ENCODE measurements around the gene MRPS7.

The MRPS7 gene

DNA sequence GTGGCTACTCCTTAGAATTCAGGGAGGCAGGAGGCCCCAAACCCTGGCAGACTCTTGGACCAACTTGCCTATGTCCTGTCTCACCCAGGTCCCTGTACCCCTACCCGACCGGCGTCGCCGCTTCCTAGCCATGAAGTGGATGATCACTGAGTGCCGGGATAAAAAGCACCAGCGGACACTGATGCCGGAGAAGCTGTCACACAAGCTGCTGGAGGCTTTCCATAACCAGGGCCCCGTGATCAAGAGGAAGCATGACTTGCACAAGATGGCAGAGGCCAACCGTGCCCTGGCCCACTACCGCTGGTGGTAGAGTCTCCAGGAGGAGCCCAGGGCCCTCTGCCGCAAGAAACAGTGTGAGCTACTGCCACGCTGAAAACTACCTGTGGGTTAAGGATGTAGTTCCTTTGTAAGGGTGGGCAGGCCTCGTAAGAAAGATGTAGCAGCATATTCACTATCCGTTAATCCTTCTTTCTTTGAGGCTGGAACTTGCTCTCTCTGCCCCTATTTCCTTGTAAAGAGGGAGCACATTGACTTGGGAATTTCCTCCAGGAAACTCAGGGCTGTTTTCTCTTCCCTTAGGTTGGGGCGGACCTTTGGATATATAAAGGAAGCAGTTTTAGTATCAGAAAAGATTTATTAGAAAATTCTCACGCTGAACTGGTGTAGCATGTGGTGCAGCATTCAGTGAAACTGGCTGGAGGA lies 4.1 kb downstream of the MRPS7 start:
- ChIA-PET CTCF (interaction anchor here (0.6 to 2.0 kb wide), 5 partner anchors 25 to 580 kb away, joined by 3 to 8 read pairs (median 3); no protein-coding TSS in a partner anchor), POLR2A (interaction anchor here (0.6 kb wide), 1 partner anchor 84 kb away, joined by 5 read pairs; no protein-coding TSS in a partner anchor)
- TF ChIP-seq, protein P1, sequence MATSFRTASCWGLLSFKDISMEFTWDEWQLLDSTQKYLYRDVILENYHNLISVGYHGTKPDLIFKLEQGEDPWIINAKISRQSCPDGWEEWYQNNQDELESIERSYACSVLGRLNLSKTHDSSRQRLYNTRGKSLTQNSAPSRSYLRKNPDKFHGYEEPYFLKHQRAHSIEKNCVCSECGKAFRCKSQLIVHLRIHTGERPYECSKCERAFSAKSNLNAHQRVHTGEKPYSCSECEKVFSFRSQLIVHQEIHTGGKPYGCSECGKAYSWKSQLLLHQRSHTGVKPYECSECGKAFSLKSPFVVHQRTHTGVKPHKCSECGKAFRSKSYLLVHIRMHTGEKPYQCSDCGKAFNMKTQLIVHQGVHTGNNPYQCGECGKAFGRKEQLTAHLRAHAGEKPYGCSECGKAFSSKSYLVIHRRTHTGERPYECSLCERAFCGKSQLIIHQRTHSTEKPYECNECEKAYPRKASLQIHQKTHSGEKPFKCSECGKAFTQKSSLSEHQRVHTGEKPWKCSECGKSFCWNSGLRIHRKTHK (tag by site-specific recombination; IDR thresholded peaks at IDR 0.05), result no peak
- TF ChIP-seq SP7 (tag by site-specific recombination; IDR thresholded peaks at IDR 0.05), result no peak
- TF ChIP-seq REST (tag by site-specific recombination; IDR thresholded peaks at IDR 0.05), result no peak
- no peak for TF ChIP-seq ZBTB1 (tag by site-specific recombination; IDR thresholded peaks at IDR 0.05)
- TF ChIP-seq ZNF623 (tag by site-specific recombination; IDR thresholded peaks at IDR 0.05), result no peak
- TF ChIP-seq, protein P2, sequence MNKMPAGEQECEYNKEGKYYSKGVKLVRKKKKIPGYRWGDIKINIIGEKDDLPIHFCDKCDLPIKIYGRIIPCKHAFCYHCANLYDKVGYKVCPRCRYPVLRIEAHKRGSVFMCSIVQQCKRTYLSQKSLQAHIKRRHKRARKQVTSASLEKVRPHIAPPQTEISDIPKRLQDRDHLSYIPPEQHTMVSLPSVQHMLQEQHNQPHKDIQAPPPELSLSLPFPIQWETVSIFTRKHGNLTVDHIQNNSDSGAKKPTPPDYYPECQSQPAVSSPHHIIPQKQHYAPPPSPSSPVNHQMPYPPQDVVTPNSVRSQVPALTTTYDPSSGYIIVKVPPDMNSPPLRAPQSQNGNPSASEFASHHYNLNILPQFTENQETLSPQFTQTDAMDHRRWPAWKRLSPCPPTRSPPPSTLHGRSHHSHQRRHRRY (tag by site-specific recombination; IDR thresholded peaks at IDR 0.05), result no peak
- no peak for TF ChIP-seq KLF1 (tag by site-specific recombination; IDR thresholded peaks at IDR 0.05)
- TF ChIP-seq ZNF707 (tag by site-specific recombination; IDR thresholded peaks at IDR 0.05), result no peak
- no peak for TF ChIP-seq ZNF146 (tag by site-specific recombination; IDR thresholded peaks at IDR 0.05)
- no peak for TF ChIP-seq ZNF843 (tag by site-specific recombination; IDR thresholded peaks at IDR 0.05)
- TF ChIP-seq SP3 (tag by site-specific recombination; IDR thresholded peaks at IDR 0.05), result no peak
- TF ChIP-seq HOXC10 (CRISPR knock-in tag; IDR thresholded peaks at IDR 0.05), result no peak
- TF ChIP-seq ZBTB48 (tag by site-specific recombination; IDR thresholded peaks at IDR 0.05), result no peak
- TF ChIP-seq GLI2 (tag by site-specific recombination; IDR thresholded peaks at IDR 0.05; ENCODE audit: borderline replicate concordance, low read depth), result no peak
- TF ChIP-seq, protein P3, sequence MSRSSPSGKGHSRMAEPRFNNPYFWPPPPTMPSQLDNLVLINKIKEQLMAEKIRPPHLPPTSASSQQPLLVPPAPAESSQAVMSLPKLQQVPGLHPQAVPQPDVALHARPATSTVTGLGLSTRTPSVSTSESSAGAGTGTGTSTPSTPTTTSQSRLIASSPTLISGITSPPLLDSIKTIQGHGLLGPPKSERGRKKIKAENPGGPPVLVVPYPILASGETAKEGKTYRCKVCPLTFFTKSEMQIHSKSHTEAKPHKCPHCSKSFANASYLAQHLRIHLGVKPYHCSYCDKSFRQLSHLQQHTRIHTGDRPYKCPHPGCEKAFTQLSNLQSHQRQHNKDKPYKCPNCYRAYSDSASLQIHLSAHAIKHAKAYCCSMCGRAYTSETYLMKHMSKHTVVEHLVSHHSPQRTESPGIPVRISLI (tag by site-specific recombination; IDR thresholded peaks at IDR 0.05), result no peak
- no peak for TF ChIP-seq ZNF24 (tag by site-specific recombination; IDR thresholded peaks at IDR 0.05)
- no peak overlapping the region for H3K27ac ChIP-seq (ENCODE audit: extremely low read depth, low read depth, low read length)
- H3K36me3 ChIP-seq (ENCODE audit: control insufficient read depth in 2 of 2, insufficient read depth in 1 of 2, low read length in 2 of 2), result peaks cover 29 to 52% of the 10 kb centered on the region in 2 experiments
- no peaks in the 10 kb centered on the region for H3K9me3 ChIP-seq (ENCODE audit: control insufficient read depth, insufficient read depth, low read depth, low read length)
- no peak overlapping the region for H3K4me3 ChIP-seq (ENCODE audit: low read depth, low read length)
- H3K4me1 ChIP-seq (ENCODE audit: control insufficient read depth, insufficient read depth, low read length), result peaks cover 9% of the 10 kb centered on the region; the same call in 1 of the 2 replicates

Data from HEK293 (cell line).